Fibroblast of skin of abdomen (primary cell): ENCODE data around the gene ARHGAP30.
A peak's percentile ranks its signal among the peaks of the same experiment; 100 is the strongest.

Experiments used
- DNase-seq: peaks from one replicate; pipeline ENCODE4 v3.0.0-alpha.2; 2013

ARHGAP30 gene

DNA sequence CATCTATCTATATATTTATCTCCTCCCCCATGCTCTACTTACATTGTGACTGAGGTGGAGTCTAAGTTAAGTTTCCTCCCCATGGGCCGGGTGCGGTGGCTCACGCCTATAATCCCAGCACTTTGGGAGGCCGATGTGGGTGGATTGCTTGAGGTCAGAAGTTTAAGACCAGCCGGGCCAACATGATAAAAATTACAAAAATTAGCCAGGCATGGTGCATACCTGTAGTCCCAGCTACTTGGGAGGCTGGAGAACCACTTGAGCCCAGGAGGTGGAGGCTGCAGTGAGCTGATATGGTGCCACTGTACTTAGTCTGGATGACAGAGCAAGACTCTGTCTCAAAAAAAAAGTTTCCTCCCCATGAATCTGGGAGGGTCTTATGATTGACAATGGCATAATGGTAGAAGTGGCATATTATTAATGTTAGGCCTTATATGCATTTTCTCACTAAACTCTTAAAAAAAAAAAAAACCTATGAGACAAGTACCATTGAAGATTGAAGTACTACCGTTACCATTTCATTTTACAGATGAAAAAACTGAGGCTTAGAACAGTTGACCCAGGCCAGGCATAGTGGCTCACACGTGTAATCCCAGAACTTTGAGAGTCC, 60.0 kb downstream of the ARHGAP30 start:
- no peak for DNase-seq

- no peak for DNase-seq
Observed at GRCh38 chr1:161008869-161009510, 60.7 kb downstream of the ARHGAP30 start.

DNA sequence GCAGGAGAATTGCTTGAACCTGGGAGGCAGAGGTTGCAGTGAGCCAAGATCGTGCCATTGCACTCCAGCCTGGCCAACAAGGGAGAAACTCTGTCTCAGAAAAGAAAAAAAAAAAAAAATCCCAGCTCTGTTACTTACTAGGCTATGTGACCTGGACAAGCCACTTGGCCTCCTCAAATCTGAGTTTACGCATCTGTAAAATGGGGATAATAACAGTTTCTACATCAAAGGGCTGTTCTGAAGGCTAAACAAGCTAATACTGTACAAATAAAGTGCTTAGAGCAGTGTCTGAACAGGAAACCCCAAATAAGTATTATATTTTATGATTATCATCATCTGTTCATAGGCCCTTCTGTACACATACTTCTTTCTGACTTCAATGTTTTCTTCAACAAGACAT, 62.3 kb downstream of the ARHGAP30 start:
- no peak for DNase-seq

DNA sequence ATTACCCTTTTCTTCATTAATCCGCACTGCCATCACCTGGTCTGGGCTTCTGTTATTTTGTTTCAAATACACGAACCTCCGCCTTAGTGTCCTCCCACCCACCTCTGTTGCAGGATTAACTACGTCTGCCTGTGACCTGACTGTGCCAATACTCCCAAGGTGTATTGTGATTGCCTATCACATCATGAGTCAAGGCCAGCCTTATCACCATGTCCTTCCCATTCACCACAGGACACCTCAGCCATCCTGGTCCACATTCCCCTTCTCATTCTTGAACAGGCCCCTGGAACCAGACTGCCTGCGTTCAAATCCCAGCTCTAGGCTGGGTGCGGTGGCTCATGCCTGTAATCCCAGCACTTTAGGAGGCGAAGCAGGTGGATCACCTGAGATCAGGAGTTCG, 63.1 kb downstream of the ARHGAP30 start:
- DNase-seq: no peak

GRCh38 chr1:161001525-161001924, 68.2 kb downstream of the ARHGAP30 start:
- DNase-seq: no peak

- DNase-seq: no peak
Observed at GRCh38 chr1:161000736-161001480, 68.8 kb downstream of the ARHGAP30 start.

DNA sequence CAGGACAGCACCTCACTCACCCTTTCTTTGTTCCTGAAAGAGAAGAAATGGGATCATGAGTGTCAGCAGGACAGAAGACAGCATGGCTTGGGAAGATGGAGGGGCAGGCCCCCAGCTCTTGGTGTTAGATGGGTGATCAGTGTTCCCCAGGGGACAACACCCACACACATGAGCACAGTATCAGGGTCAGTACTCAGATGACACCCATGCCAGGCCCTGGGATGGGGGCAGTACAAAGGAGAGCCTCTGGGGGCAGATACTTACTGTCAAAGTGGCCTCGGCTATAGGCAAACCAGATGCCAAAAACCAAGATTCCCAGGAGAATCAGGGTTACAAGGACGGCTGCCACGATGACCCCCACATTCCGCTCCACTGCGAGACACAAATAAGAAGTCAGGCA, 70.3 kb downstream of the ARHGAP30 start:
- DNase-seq: no peak

- peak; percentile 40 for DNase-seq
Observed at GRCh38 chr1:160997323-160998038, 72.2 kb downstream of the ARHGAP30 start.
